ENCODE results near the gene SGF29. TPM values are rescaled to one million over a fixed set of nuclear protein-coding genes. Genes with fewer than 3 reads are reported as not detected.
"Not testable (repeated sequence)": the region's sequence is repeated elsewhere in the genome, so short reads cannot be mapped to it uniquely, and the experiment has no call there.

SGF29 gene
- total RNA-seq, 1 donor from 2014 or later, result 37.6 TPM

DNA sequence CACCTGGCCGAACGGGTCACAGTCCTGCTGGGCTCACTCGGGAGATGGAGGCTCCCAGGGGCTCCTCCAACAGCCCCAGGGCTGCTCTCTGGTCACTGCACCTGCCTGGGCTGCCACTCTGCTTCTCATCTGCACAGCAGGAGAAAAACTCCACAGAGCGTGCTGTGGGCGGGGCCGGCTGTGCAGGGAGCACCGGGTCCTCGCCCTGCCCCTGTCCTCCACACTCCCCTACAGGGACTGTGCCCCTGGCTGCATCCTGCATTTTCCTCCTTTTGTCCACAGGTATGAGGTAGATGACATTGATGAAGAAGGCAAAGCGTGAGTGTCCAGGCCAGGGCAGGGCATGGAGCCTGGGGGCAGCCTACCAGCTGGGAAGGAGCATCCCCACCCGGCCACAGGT lies 48.3 kb downstream of the SGF29 start:
- H3K4me3 Mint-ChIP-seq (ENCODE audit: low read depth); H3K27me3 Mint-ChIP-seq; H3K27ac Mint-ChIP-seq; H3K9me3 Mint-ChIP-seq (ENCODE audit: low read depth); H3K4me1 Mint-ChIP-seq (ENCODE audit: low read depth); DNase-seq (ENCODE audit: low spot score, unreplicated experiment); H3K36me3 Mint-ChIP-seq (ENCODE audit: insufficient read depth): not testable (repeated sequence)

DNA sequence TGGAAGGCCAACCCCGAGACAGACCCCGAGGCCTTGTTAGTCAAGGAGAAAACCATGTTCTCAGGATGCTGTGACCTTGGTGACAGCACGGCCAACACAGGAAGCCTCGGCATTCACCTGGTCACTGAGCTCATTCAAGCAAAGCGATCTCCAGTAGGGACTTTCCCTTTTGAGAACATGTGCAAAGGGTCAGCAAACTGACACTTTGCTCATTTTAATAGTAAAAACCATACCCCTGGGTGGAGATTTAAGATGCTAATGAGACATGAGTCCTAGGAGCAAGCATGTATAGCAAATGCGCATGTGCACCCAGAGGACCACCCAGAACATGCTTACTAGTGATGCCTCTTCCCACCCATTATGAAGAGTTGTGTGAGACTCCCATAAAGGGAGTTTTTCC lies 48.8 kb downstream of the SGF29 start:
- Mint-ChIP-seq H3K4me3 (ENCODE audit: low read depth) (no peak overlapping the region), H3K36me3 (ENCODE audit: insufficient read depth) (no peaks in the 10 kb centered on the region), H3K9me3 (ENCODE audit: low read depth) (no peaks in the 10 kb centered on the region), H3K27ac (no peak overlapping the region), H3K27me3 (no peaks in the 10 kb centered on the region), H3K4me1 (ENCODE audit: low read depth) (peaks cover 5% of the 10 kb centered on the region)
- TF ChIP-seq, protein P1, sequence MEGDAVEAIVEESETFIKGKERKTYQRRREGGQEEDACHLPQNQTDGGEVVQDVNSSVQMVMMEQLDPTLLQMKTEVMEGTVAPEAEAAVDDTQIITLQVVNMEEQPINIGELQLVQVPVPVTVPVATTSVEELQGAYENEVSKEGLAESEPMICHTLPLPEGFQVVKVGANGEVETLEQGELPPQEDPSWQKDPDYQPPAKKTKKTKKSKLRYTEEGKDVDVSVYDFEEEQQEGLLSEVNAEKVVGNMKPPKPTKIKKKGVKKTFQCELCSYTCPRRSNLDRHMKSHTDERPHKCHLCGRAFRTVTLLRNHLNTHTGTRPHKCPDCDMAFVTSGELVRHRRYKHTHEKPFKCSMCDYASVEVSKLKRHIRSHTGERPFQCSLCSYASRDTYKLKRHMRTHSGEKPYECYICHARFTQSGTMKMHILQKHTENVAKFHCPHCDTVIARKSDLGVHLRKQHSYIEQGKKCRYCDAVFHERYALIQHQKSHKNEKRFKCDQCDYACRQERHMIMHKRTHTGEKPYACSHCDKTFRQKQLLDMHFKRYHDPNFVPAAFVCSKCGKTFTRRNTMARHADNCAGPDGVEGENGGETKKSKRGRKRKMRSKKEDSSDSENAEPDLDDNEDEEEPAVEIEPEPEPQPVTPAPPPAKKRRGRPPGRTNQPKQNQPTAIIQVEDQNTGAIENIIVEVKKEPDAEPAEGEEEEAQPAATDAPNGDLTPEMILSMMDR (IDR thresholded peaks at IDR 0.05; ENCODE audit: unreplicated experiment), result no peak
- no peak for DNase-seq (ENCODE audit: low spot score, unreplicated experiment)

DNA sequence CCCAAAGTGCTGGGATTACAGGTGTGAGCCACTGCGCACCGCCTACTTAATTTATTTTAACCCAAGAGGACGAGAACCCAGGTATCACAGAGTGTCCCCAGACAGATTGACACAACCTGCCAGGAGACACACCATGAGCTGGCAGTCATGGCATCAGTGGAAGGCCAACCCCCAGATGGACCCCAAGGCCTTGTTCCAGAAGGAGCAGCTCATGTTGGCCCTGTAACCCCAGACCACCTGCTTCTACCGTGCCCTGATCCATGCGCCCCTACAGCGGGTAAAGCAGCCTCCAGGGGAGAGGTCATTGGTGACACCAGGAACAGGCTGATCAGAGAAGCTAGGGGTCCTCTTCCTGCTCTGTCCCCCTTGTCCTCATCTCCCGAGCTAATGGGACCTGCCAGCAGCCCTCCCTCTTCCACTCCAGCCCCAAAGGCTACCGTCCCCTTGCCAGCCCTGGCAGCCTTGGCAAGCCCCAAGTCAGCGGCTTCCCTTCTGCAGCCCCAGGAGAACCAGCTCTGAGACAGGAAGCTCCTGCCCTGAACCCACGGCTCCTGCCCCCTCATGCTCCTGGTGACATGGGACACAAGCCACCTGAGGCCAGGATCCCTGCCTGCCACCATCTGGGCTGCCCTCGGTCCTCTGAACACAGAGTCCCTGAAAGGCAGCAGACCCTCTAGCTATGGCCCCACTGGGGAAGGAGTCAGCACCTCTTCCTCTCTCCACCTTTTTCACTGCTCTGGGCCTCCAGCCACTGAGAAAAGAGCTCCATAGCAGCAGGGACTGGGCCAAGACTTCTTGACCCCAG lies 49.9 kb downstream of the SGF29 start:
- TF ChIP-seq, protein P1 (IDR thresholded peaks at IDR 0.05; ENCODE audit: unreplicated experiment), result no peak
- Mint-ChIP-seq H3K36me3 (ENCODE audit: insufficient read depth) (no peaks in the 10 kb centered on the region), H3K4me1 (ENCODE audit: low read depth) (no peaks in the 10 kb centered on the region), H3K4me3 (ENCODE audit: low read depth) (no peak overlapping the region), H3K27ac (peak overlapping the region; percentile 62), H3K27me3 (no peaks in the 10 kb centered on the region), H3K9me3 (ENCODE audit: low read depth) (no peaks in the 10 kb centered on the region)
- no peak for DNase-seq (ENCODE audit: low spot score, unreplicated experiment)

DNA sequence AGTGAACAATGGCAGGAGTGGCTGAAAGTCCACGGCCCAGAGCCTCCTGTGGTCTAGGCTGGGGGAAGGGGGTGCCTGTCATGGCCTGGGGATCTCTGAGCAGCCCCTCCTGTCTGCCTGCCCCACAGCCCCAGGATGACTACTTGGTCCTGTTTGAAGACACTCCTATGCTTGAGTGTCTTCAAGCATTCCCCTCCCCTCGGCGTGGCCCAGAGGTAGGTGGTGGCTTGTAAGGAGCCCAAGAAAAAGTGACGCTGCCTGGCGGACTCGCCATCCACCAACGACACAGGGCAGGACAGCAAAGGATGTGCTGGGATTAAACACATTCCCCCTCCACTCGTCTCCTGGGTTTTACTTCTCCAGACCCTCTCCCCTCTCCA lies 50.5 kb downstream of the SGF29 start:
- no peak overlapping the region for H3K27ac Mint-ChIP-seq
- no peaks in the 10 kb centered on the region for H3K27me3 Mint-ChIP-seq
- H3K4me1 Mint-ChIP-seq (ENCODE audit: low read depth), result peaks cover 1% of the 10 kb centered on the region
- TF ChIP-seq, protein P1 (IDR thresholded peaks at IDR 0.05; ENCODE audit: unreplicated experiment), result no peak
- H3K4me3 Mint-ChIP-seq (ENCODE audit: low read depth), result no peak overlapping the region
- H3K9me3 Mint-ChIP-seq (ENCODE audit: low read depth), result no peaks in the 10 kb centered on the region
- no peak for DNase-seq (ENCODE audit: low spot score, unreplicated experiment)
- no peaks in the 10 kb centered on the region for H3K36me3 Mint-ChIP-seq (ENCODE audit: insufficient read depth)

DNA sequence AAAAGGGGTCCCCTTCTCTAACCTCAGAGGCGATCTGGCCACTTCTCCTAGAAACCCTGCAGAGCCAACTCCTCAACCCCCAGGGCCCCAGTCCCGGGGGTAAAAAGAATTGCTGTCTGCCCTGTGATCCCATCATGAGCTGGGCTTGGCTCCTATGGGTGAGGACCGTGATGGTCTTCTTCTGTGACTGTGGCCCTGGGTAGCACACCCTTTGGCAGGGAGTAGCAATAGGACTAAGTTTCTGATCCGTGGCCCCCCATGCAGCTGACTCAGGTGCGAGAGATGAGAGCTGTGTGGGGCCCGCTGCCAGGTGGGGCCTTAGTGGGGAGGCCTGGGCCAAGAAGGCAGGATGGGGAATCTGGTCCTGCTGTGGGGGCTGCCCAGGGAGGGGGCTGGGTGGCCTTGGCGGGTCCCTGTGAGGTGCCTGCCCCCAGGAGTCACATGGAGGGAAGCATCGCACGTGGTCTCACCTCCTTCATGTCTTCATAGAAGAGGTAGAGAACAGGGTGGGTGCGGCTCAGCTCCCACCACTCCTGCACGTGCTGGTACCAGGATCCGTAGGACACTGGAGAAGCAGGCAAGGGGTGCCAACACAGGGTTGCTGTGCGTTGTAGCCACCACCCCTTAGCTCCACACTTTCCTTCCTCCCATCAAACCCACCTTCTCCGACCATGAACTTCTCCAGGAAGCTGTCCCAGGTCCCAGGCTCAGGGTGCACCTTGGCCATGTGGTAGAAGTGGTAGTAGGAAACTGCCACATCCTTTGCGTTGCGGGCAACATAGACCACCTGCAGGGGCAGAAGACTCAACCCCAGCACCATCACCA lies 52.8 kb downstream of the SGF29 start:
- no peaks in the 10 kb centered on the region for H3K36me3 Mint-ChIP-seq (ENCODE audit: insufficient read depth)
- TF ChIP-seq, protein P1 (IDR thresholded peaks at IDR 0.05; ENCODE audit: unreplicated experiment), result no peak
- no peak overlapping the region for H3K27ac Mint-ChIP-seq
- no peak overlapping the region for H3K4me3 Mint-ChIP-seq (ENCODE audit: low read depth)
- H3K27me3 Mint-ChIP-seq, result no peaks in the 10 kb centered on the region
- DNase-seq (ENCODE audit: low spot score, unreplicated experiment), result no peak
- H3K9me3 Mint-ChIP-seq (ENCODE audit: low read depth), result no peaks in the 10 kb centered on the region
- H3K4me1 Mint-ChIP-seq (ENCODE audit: low read depth), result peaks cover 17% of the 10 kb centered on the region

Data from progenitor cell of endocrine pancreas (in vitro differentiated cells).